ENCODE measurements around the gene ATP10B. TPM values are rescaled to one million over a fixed set of nuclear protein-coding genes. Genes with fewer than 3 reads are reported as not detected.
"Not testable (repeated sequence)": the region's sequence is repeated elsewhere in the genome, so short reads cannot be mapped to it uniquely, and the experiment has no call there.

The ATP10B gene
- polyA plus RNA-seq (ENCODE audit: insufficient read length in 3 of 3) = under 1 TPM; 0.18 to 0.50 (median 0.26) TPM

DNA sequence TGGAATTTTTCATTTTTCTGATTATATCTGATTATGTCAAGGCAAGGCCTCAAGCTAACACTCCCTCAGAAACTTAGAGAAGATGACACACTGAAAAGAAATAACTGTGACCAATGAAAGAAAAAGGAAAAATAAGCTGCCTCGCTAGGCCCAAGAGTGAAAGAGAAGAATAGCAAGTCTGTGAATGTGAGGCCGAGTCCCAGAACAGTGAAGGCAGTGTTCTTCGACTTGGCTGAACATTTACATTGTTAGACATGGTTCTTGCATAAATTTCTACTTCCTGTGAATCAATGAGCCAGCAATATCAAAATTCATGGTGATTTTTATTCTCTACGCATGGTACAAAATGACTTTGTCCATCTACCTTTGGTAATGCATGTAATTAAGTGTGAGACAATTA is at the start of gene ATP10B:
Gene ATP10B (minus strand): TSS at position 163 of the 400 bp plus-strand sequence. CDS start 164,137 bp downstream, outside the sequence.
- DNase-seq (ENCODE audit: low read depth in 3 of 3, low spot score in 2 of 3) = no peak

- no peak for DNase-seq (ENCODE audit: low read depth in 3 of 3, low spot score in 2 of 3)
Observed at GRCh38 chr5:160901656-160902055, 49.6 kb upstream of the ATP10B start.

DNA sequence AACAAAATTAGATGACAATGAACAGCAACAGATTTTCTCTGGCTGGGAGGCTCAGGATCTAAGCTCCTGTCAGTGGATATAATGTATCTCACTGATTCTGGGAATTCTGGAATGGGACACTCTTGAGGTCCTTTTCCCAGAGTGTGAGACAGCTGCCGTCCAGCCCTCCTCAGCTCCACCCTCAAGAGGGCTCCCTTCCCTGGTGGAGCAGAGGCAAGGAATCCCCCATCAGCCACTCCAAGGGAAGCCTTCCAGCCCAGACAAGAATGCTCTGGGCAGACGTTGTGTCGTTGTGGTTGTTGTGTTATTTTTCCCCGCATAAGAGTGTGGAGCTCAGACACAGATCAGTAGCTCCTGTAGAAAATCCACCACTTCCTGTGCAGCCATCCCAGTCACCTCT is 47.7 kb upstream of the ATP10B start:
- no peak for DNase-seq (ENCODE audit: low read depth in 3 of 3, low spot score in 2 of 3)

GRCh38 chr5:160893180-160893964 is 41.4 kb upstream of the ATP10B start:
- DNase-seq (ENCODE audit: low read depth in 3 of 3, low spot score in 2 of 3) = not testable (repeated sequence)

GRCh38 chr5:160887780-160888179 is 35.8 kb upstream of the ATP10B start:
- DNase-seq (ENCODE audit: low read depth in 3 of 3, low spot score in 2 of 3) = no peak

- DNase-seq (ENCODE audit: low read depth in 3 of 3, low spot score in 2 of 3) = not testable (repeated sequence)
Observed at GRCh38 chr5:160873560-160874200, 21.7 kb upstream of the ATP10B start.

DNA sequence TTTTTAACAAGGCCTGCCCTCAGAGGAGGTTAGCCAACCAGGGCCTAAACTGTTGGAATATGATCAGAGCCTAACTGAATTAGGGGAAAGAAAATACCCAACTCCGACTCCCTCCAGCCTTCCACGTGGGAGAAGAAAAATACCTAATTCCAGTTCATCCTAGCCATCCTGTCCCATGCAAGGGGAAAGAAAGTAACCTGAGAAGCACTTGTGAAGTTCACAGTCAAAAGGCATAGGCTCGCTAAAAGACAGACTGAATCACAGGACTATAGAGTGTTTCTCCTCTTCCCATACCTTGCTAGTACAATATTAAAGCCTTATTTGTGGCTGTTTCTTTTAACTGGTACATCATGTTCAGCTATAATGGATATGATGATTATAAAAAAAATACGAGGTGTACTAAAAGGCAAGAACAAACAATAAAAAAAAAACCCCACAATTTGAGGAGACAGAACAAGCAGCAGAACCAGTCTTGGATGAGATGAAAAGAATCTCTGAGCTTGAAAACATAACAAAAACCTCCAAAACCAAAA is 18.0 kb upstream of the ATP10B start:
- DNase-seq (ENCODE audit: low read depth in 3 of 3, low spot score in 2 of 3) = peak in 1 of 3 donors; percentile 10

- DNase-seq (ENCODE audit: low read depth in 3 of 3, low spot score in 2 of 3) = no peak
Observed at GRCh38 chr5:160867976-160868375, 16.0 kb upstream of the ATP10B start.

DNA sequence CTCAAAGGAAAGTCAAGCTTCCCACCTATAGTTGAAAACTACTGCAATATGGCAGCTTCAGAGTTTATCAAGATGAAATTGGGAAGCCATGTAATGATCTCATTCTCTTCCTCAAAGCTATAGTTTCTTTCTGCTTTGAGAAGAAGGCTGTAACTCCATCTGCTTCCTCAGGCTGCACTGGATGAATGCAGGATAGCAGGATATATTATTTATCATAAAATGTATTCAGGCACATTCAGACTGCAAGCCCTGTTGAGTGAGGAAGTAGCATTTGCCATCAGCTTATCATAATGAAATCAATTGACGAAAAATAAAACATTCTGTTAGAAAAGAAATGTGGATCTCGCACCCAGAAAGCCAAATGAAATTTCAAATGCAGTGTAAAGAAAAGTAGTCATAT is 560 bp downstream of the ATP10B start:
- DNase-seq (ENCODE audit: low read depth in 3 of 3, low spot score in 2 of 3) = no peak

- no peak for DNase-seq (ENCODE audit: low read depth in 3 of 3, low spot score in 2 of 3)
Observed at GRCh38 chr5:160850421-160850820, 1.6 kb downstream of the ATP10B start.

DNA sequence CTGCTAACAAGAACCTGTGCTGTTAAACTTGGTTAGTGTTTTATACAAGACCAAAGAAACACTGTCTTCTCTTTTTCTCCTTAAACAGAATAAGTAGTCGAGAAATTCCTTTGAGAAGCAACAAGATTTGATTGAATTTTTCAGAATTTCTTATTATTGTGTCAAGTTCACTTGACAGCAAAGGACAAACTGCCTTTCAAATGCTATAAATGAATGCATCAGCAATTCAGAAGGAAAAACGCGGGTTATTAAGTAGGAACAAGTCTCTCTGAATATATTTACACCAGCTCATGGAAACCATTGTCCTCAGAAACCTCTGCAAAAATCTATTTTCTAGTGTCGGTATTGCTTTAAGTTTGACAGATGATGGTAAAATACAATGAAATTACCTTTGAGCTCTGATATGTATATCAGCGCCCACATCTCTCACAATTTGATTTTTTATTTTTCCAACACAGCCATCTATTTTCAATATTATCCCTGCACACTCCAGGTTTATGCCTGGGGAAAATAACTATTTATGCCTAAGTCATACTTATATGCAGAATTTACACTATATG is 4.4 kb downstream of the ATP10B start:
- no peak for DNase-seq (ENCODE audit: low read depth in 3 of 3, low spot score in 2 of 3)

- no peak for DNase-seq (ENCODE audit: low read depth in 3 of 3, low spot score in 2 of 3)
Observed at GRCh38 chr5:160846642-160847041, 5.4 kb downstream of the ATP10B start.

GRCh38 chr5:160844177-160844576 is 7.8 kb downstream of the ATP10B start:
- DNase-seq (ENCODE audit: low read depth in 3 of 3, low spot score in 2 of 3) = no peak

DNA sequence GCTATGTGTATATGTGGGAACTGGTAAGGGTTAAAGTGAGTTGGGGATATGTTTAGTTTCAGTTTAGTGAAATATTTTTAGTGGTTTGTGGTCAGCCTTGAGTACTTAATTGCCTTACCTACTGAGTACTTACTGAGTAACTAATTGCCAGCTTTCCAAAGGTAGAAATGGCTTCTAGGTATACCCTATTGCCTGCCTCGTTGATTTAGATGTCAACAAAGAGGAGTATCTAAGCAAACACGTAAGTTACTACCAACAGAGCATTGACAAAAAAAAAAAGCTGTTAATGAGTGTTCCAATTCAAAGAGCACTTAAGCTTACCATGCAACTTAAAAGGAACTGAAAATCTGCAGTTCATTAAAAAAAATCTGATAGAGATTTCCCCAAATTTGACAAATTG is 8.8 kb downstream of the ATP10B start:
- DNase-seq (ENCODE audit: low read depth in 3 of 3, low spot score in 2 of 3) = no peak

- no peak for DNase-seq (ENCODE audit: low read depth in 3 of 3, low spot score in 2 of 3)
Observed at GRCh38 chr5:160837749-160838593, 14.0 kb downstream of the ATP10B start.

DNA sequence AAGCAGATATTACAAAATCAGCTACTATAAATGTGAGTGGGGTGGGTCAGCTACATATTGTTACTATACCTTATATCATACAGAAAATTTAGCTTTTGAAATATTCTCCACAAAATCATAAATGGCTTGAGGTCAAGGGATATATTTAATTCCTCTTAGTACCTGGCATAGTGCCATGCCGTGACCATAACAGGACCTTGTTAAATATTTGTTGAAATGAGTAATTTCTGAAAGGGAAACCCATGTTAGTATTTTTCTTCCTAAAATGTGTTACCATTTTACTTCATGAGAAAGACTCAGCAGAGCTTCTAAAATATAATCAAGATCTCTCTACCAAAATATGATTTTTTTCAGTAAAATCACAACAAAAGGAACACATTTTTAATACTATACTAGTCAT is 14.8 kb downstream of the ATP10B start:
- no peak for DNase-seq (ENCODE audit: low read depth in 3 of 3, low spot score in 2 of 3)

- no peak for DNase-seq (ENCODE audit: low read depth in 3 of 3, low spot score in 2 of 3)
Observed at GRCh38 chr5:160835818-160836528, 16.0 kb downstream of the ATP10B start.

DNA sequence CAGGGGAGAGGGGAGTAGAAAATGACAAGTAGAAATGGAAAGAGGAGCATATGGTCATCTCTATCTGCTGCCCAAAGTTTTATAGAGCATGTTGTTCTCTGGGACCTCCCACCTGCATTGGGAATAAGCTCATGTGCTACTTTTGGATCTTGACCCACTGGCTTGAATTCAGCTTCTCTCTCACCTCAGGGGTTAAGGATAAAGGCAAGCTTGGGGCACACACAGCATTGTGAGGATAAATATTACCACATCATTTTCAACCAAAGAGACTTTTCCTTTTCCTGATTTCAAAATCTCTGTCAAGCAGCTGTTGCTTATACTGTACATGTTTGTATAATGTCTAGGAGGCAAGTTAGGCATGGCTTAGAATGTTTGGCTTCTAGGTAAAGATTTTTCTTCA is 16.6 kb downstream of the ATP10B start:
- no peak for DNase-seq (ENCODE audit: low read depth in 3 of 3, low spot score in 2 of 3)

- no peak for DNase-seq (ENCODE audit: low read depth in 3 of 3, low spot score in 2 of 3)
Observed at GRCh38 chr5:160833806-160834205, 18.2 kb downstream of the ATP10B start.

- DNase-seq (ENCODE audit: low read depth in 3 of 3, low spot score in 2 of 3) = no peak
Observed at GRCh38 chr5:160831801-160832200, 20.2 kb downstream of the ATP10B start.

Measured in right renal cortex interstitium (tissue), 3 donors.